ENCODE results near the gene LRRC14B.
"Not testable (repeated sequence)": the region's sequence is repeated elsewhere in the genome, so short reads cannot be mapped to it uniquely, and the experiment has no call there.

The LRRC14B gene

DNA sequence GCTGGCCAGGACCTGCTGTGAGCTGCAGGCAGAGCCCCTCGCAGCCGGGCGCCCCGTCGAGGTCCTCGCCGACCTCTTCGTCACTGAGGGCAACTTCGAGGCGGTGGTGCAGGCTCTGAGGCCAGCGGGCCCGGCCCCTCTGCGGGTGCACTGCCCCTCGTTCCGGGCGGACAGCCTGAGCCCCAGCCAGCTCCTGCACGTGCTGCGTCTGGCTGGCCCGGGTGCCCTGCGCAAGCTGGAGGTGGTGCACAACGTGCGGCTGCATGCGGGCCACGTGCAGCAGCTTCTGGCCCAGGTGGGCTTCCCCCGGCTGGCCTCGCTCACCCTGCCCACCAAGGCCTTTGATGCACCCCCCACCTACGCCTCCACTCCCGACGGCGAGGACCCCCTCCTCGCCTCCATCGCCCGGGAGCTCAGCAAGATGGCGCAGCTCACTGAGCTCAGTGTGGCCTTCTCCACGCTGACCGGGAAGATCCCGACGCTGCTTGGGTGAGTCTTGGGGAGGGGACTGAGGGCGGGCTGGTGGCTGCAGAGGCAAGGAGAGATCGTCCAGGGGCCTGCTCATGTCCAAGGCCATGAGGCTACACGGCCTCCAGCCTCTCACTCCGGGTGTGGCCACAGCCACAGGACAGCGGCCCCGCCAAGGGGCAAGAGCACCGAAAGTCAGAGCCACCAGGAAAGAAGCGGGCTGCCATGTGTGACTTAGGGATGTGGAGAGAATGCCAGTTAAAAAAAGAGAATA, 825 bp downstream of the LRRC14B start:
- no peak for DNase-seq (ENCODE audit: low read depth, low spot score)

DNA sequence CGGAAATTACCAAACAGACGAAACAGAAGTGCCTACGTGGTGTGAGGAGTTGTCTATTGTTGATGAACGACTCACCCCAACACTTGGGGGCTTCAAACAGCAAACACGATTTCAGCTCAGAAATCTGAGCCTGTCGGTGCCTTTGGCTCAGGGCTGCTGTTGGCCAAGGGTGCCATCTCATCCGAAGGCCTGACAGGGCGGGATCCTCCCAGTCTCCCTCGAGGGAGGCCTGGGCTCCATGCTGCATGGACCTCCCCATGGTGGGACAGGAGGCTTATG, 1.3 kb downstream of the LRRC14B start:
- DNase-seq (ENCODE audit: low read depth, low spot score): no peak

DNA sequence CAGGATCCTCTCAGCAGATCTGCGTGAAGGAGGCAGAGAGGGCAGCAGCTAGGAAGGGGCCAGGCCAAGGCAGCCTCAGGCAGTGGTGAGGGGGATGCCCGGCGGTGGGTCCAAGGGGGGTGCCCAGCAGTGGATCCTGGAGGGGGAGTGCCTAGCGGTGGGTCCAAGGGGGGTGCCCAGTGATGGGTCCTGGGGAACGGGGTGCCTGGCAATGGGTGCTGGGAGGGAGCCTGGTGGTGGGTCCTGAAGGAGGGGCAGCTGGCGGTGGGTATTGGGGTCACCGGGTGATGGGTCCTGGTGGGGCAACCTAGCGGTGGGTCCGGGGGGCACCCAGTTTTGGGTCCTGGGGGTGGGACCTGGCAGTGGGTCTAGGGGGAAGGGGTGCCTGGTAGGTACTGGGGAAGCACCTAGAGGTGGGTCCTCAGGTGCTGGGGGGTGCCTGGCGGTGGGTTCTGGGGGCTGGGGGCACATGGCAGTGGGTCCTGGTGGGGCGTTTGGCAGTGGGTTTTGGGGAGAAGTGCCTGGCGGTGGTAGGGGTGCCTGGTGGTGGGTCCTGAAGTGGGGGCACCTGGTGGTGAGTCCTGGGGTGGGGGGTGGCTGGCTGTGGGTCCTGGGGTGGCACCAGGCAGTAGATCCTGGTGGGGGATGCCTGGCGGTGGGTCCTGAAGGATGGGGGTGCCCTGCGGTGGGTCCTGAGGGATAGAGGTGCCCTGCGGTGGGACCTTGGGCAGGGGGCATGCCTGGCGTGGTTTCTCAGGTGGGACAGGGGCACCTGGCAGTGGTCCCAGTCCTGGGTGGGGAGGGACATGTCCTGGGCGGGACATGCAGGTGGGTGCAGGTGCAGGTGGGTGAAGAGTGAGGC, 1.9 kb downstream of the LRRC14B start:
- DNase-seq (ENCODE audit: low read depth, low spot score): no peak

DNA sequence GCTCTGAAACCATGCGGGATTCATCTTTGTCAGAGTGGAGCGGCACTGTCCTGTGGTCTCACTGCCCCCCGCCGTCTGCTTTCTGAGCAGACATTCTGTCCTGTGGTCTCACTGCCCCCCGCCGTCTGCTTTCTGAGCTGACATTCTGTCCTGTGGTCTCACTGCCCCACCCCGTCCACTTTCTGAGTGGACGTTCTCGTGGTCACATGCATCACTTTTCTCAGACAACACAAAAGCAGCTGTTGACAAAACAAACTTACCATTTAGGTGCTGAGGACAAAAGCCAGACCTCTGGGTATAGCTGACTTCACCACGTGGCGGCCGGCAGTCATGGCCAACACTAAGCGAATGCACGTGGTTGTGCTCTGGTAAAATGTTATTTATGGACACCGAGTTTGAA, 2.8 kb downstream of the LRRC14B start:
- peak; percentile 33 for DNase-seq (ENCODE audit: low read depth, low spot score)

DNA sequence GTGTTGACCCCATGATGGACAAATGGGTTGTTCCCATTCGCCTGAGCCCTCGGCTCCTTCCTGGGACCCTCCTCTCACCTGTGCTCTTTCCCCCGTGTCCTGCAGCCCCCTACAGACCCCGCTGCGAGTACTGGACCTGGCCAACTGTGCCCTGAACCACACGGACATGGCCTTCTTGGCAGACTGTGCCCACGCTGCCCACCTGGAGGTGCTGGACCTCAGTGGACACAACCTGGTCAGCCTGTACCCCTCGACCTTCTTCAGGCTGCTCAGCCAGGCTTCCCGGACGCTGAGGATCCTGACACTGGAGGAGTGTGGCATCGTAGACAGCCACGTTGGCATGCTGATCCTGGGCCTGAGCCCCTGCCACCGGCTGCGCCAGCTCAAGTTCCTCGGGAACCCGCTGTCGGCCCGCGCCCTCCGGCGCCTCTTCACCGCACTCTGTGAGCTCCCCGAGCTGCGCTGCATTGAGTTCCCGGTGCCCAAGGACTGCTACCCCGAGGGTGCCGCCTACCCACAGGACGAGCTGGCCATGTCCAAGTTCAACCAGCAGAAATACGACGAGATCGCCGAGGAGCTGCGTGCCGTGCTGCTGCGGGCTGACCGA, 3.4 kb downstream of the LRRC14B start:
- DNase-seq (ENCODE audit: low read depth, low spot score): no peak

DNA sequence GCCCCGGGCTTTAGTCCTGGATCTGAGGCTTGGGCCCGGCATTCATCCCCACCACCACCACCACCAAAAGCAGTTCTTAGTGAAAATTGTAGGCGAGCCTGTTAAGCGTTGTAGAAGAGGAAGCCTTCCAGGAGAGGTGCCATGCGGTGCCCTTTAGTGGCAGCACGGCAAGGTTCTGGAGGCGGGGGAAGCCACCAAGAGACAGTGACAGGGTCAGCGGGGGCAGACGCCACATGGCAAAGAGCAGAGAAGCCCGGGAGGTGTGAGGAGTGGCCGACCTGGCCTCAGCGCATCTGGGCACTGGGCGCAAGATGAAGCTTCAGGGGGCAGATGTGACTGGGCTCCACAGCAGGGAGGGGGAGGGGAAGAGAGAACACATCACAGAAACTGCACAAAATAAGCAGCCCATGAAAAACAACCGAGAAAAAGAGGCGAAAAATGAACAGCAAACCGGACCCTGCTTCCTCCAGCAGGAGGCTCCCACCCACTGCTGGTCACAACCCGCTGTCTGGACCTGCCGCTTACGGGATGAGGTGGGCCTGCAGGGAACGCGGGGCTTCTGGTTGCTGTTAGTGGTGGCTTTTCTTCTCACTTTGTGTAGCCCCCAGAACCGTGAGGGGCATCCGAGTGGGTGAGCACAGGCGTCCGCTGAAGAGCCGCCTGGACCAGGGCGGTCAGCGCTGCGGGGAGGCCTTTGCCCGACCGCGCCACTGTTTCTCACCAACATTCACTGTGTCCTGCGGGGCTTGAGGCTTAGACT, 4.3 kb downstream of the LRRC14B start:
- DNase-seq (ENCODE audit: low read depth, low spot score): peak; percentile 39

DNA sequence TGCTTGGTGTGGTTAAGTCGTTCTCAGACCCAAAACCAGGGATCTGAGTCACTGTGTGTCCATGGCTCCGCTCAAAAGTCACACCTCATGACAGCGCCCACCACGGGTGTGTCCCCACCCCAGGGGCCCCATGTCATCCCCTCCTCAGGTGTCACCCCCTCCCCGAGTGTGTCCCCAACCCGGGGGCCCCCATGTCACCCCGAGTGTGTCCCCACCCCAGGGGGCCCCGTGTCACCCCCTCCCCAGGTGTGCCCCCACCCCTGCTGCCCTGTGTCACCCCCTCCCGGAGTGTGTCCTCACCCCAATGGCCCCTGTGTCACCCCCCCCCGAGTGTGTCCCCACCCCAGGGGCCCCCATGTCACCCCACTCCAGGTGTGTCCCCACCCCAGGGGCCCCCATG, 5.1 kb downstream of the LRRC14B start:
- no peak for DNase-seq (ENCODE audit: low read depth, low spot score)

DNA sequence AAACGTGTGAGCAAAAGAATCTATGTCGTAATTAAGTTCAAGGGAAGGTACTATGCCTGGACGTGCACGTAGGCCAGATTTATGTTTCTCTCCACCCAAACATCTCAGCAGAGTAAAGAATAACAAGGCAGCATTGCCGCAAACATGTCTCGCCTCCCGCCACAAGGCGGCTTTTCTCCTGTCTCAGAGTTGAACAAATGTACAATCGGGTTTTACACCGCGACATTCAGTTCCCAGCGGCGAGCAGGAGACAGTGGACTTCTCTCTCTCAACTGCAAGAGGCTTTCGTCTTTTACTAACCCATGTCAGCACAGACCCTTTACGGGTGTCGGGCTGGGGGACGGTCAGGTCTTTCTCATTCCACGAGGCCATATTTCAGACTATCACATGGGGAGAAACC, 5.7 kb downstream of the LRRC14B start:
- DNase-seq (ENCODE audit: low read depth, low spot score): not testable (repeated sequence)

DNA sequence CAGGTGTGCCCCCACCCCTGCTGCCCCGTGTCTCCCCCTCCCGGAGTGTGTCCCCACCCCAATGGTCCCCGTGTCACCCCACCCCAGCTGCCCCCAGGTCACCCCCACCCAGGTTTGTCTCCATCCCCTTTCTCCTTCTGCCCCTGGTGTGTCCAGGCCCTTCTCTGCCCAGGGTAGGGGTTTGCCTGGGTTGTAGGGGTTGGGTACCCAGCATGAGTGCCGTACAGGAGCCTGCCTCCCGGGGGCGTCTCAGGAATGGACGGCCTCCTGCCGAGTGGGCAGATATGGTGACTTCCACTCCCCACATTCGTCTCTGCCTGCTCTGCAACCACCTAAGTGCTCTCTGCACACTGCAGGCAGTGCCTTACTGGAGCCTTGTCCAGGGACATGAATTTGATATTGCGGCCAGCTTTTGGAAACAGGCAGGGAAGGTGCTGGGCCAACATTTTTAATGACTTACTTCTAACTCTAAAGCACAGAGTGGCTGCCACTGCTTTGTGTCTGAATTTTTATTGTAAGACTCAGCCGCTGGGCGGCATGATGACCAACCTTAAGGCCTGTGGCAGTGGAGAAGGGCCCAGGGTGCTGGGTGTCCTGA, 6.7 kb downstream of the LRRC14B start:
- DNase-seq (ENCODE audit: low read depth, low spot score): no peak

DNA sequence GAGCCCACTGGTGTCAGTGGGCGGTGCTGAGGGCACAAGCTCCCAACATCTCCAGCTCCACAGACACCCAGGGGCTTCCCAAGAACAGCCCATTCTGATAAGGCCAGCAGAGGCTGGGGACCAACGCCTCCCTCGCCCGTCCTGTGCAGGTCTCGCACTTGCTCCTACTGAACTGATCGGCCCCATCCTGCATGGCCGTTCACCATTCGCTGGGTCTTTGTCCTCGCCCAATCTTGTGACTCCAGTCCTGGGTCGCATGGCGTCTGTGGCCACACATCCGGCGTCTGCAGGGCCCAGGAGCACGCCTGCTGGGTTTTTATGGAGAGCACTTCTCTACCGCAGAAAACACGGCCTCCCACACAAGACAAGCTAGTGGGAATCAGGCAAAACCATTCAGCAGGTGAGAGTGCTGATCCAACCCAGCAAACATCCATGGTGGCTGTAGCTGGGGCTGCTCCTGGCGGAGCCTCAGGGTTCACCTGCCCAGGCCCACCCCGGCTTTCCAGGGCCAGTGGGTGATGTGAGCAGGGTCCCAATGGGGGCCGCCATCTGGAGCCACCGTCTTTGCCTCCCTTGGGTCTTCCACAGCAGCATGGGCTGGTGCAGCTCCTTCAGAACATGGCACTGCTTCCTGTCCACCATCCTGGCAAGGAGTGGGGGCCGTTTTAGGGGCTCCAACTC, 7.4 kb downstream of the LRRC14B start:
- no peak for DNase-seq (ENCODE audit: low read depth, low spot score)

DNA sequence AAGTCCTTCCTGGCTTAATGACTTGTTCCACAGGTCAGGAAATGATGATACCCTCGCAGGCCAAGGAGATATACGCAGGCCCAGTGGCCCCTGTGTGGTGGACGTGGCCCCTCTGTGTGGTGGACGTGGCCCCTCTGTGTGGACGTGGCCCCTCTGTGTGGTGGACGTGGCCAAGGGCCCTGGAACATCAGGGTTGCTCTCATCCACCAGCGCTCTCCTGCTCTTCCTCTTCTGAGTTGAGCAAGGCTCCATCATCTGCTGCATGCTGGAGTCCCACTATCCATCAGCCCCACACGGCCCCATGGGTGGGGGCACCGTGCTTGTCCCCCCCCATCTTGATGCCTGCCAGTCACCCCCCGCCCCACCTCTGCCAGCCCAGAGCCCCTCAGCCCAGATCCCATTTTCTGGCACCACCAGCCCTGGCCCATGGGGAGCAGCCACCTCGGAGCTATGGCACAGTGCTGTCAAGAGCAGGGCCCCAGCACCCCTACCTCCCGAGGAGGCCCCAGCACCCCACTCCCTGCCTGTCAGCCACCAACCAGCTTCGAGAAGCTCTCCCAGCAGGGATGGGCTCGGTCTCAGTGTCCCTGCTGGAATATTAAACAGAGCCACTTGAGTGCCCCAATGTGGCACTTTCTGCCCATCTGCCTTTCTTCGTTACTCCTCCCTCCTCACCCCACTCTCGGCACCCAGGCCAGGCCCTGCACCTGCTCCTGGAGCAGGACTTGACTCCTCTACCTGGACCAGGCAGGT, 8.1 kb downstream of the LRRC14B start:
- DNase-seq (ENCODE audit: low read depth, low spot score): no peak

DNA sequence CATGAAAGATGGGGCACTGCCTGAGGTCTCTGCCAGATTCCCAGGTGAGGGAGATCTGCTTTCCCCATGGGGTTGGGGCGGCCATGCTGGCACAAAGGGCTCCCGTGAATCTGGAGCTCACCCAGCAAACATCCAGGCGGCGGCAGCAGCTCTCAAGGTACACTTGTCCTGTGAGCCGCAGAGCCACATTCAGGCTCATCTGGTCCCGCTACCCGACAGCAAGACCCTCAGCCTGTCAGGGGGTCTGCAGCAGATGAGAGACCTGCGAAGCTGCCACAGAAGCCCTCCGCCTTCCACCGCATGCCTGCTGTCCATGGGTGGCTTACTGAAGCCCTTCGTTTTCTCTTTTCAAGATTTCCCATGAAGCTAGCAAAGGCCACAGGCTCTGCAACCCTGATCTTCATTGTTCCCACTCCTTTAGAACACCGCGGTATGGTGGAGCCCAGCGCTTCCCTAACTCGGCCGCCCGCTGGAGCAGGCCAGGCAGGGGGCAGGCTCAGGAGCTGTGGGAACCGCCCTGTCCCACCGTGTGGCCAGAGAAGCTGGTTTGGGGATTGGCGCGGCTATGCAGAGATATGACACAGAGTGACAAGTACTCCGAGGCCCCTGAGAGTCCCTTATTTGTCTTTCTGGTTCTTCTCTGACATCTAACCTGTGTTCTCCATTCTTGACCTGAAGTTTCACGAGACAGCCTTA, 8.8 kb downstream of the LRRC14B start:
- DNase-seq (ENCODE audit: low read depth, low spot score): peak; percentile 29

DNA sequence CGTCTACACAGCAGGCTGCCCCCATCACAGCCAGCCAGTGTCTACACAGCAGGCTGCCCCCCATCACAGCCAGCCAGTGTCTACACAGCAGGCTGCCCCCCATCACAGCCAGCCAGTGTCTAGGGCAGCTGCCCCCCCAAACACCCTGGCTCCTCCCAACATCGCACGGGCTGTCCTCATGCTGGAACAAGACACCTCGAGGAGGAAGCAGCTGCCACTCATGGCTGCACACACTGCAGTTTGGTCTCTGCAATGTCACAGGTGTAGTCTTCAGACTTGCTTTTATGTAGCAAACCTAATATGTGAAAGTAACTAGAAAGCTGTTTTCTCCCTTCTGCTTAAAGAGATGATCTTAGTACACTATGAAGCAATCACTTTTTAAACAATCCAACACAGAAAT, 9.7 kb downstream of the LRRC14B start:
- no peak for DNase-seq (ENCODE audit: low read depth, low spot score)

DNA sequence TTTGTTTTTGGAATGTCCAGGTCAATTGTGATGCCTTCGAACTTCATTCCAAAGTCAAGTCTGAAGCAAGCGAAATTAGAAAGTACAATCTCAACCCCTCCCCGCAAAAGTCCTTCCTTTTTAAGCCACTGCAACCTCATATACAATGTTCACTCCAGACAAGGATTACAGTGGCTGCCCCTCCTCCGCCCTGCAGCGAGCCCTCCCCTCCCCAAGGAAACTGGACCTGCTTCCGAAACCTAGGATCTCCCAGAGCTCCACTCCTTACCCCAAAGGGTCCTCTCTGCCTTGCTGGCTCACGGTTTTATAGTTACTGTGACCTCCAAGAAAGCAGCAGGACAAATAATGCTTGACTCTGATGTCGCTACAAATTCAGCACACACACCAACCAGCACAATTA, 10.4 kb downstream of the LRRC14B start:
- DNase-seq (ENCODE audit: low read depth, low spot score): no peak

DNA sequence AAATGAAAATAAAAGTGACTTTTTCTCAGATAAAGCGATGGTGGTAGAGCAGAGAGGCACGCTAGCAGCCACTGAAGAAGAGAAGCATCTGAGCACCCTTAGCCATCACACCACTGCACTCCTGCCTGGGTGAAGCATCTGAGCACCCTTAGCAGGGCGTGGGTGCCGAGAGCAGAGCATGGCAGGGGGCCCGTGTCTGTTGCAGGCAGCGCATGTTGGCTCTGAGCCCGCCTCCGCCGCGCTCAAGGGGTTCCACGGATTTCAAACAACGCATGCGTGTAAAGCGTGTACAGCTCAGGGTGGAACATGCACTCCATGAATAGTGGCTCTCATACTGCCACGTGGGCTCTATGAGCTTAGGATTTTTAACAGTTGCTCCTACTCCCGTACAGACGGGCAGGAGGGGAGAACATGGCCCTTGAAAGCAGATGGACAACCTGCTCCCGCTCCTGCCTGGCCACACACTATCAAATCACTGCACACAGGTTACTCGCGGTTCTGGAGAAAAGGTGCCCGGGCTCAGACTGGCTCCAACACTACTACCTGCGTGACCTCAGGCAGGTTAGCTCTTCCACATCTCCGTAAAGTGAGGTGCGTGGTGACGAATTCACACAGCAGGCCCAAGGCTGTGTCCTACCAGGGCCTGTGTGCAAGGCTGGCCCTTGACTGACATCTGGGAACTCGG, 12.1 kb downstream of the LRRC14B start:
- no peak for DNase-seq (ENCODE audit: low read depth, low spot score)

DNA sequence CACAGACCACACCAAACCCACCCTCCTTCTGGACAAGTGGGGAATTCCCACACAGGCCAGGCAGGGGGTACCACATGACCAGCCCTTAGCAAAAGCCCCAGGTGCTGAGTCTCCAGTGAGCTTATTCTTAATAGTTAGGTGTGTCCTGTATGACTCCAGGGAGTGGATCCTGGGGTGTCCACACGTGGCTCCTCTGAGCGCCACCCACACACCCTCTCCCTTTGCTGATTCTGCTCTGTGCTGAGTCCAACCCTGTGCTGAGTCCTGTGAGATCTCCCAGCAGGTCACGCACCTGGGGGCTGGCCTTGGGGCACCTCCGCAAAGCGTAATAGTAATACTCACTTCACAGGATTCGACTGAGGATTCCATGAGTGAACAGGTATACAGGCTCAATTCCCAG, 12.7 kb downstream of the LRRC14B start:
- DNase-seq (ENCODE audit: low read depth, low spot score): no peak

DNA sequence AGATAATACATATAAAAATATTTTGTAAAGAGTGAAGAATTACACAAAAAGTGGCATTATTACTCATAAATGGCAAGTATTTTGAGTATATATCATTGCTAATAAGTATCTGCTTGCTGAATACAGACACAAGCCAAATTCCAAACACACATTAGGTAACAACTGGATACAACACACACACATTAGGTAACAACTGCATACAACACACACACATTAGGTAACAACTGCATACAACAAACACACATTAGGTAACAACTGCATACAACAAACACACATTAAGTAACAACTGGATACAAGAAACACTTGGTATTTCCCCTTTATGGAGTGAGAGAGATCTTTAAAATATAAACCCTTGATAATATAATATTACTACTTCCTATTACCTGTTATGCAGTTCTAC, 13.2 kb downstream of the LRRC14B start:
- no peak for DNase-seq (ENCODE audit: low read depth, low spot score)

DNA sequence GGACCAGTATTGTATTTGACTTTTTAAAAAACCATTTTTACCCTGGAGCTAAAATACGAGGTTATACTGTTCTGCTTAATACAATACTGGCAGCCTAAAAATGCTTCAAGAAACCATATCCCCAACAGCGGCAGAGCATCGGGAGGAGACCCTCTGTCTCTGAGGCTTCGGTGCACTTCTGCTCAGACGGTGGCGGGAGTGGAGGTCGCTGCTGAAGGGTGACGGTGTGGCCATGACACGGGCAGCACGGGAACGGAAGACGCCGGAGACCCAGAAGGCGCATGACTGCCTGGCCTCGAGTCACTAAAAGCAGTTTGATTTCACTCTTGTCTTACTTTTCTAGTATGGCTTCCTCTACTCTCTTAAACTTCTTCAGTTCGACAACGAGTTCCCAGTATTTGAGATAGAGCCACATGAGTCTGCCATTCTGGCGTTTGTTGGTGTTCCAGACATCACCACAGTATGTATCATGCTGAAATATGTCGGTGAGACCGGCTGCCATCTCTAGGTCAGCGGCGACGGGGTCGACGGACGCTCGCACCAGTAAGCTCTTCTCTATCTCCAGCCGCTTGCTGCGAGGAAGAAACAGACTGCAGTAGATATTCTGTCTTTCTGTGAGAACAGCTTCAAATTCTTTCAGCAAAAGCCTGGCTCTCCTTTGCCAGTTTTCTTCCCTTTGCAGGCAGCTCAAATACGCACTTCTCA, 13.8 kb downstream of the LRRC14B start:
- no peak for DNase-seq (ENCODE audit: low read depth, low spot score)

DNA sequence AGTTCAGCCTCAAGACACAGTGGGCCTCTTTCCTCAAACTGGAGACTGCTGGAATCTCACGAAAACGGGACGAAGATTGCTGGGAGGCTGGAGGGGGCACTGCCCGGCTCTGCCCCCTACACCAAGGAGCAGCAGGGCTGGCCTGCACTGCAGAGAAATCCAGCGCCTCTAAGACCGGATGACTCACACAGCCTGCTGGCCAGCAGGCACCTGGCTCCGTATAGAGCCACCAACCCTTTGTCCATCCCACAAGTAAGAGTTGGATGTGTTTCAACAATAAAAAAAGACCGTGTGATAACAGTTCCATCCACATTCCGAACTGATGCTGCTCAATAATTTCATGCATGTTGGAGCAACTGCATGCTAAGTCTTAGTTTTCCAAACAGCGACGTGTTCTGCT, 15.1 kb downstream of the LRRC14B start:
- no peak for DNase-seq (ENCODE audit: low read depth, low spot score)

Data from ELF-1 (cell line).